GM10847 (cell line): ENCODE data around the gene EBF3.

Source experiments
- POLR2A ChIP-seq: IDR thresholded peaks from 2 replicates; pipeline ENCODE4 v1.6.1; 2011; ENCODE audit not compliant: insufficient read length; ENCODE audit errors: extremely low read depth

EBF3 gene

DNA sequence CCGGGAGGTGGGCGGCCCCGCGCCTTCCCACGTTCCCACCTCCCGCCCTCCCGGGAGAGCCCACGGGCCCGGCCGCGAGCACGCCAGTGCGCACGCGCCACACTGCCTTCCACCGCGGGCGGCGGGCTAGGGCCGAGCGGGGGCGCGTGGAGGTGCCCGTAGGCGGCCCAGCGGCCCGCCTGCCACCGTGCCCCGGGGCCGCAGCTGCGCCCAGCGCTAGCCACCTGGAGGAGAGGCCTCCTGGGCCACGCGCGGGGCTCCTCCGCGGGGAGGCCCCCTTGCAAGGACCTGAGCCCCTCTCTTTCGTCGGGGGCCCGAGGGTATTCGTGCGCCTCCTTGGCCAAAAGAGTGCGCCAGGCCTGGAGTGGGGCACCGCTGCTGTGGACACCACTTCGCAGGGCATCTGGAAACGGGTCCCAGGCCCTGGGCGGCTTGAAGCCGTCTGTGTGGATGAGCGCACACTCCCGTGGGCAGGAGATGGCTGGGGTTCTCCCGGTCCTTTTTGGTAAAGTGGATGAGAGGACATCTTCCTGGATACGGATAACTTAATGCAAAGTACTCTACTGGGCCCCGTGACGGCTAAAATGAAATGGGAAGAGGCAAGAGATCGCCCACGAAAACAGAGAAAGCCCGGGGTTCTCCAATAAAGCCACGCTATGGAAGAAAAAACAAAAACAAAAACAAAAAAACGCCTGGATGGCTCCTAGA is 9.0 kb upstream of the EBF3 start:
- no peak for TF ChIP-seq POLR2A

GRCh38 chr10:129972145-129972965 is 8.3 kb upstream of the EBF3 start:
- no peak for TF ChIP-seq POLR2A

- no peak for TF ChIP-seq POLR2A
Measured at GRCh38 chr10:129971381-129972144, 7.5 kb upstream of the EBF3 start.

DNA sequence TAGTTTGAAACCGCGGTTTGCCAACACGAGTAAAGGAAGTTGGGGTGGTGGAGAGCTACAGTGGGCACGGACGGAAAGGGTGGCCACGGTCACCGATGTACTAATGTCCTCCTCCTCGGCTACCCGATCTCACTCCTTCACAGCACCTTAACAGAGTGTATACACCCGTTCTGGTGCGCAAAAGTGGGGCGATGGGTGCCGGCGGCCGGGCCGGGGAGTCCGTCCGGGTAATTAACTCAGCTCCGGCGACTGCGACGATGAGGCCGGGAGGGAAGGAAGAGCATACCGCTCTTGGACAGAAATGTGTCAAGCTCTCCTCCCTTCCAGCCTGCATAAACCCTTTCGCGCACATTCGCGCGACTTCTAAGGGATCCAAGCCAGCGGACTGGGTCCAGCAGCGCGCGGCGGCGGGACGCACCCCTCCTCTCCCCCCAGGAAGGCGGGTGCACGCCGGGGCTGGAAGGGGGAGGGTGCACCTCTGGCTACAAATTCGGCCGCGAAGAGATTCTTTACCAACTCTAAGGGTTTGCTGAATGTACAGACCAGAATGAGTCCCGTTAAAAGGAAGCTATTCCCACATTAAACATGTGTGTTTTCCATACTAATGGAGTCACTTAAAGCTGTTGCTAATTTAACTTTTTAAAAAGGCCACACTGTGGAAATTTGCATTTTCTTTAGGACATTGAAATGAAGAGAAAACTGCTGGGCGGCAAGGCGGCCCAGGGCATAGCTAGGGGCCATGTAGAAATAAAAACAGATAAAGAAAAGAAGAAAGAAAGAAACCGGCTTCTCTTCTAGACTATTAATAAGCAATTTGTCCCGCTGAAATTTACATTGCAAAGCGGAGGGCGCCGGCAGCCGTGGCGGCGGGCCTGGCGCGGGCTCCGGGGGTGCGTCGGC is 6.6 kb upstream of the EBF3 start:
- TF ChIP-seq POLR2A, result no peak

DNA sequence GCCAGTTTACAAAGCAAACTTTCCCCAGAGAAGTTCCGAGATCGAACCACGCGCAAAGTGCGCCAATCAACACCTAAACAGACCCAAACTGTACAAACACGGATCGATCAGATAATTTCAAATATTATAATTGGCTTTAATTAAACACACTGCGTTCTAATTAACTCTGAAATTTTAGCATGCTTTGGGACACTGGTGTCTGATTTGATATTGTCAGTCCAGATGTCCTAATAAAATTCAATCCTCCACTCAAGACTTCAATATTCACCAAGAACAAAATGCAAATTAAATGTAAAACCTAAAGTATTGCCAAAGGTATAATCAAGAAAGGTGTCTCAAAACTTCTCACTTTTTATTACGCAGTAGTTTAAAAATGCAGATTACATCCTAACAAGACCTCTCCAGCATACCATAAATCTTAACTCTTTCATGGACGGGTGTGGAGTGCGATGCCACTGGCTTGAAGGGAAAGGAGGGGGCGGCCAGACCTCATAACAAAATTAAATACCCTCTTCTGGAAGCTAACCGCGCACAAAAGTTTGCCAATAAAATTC is 5.9 kb upstream of the EBF3 start:
- TF ChIP-seq POLR2A, result no peak

DNA sequence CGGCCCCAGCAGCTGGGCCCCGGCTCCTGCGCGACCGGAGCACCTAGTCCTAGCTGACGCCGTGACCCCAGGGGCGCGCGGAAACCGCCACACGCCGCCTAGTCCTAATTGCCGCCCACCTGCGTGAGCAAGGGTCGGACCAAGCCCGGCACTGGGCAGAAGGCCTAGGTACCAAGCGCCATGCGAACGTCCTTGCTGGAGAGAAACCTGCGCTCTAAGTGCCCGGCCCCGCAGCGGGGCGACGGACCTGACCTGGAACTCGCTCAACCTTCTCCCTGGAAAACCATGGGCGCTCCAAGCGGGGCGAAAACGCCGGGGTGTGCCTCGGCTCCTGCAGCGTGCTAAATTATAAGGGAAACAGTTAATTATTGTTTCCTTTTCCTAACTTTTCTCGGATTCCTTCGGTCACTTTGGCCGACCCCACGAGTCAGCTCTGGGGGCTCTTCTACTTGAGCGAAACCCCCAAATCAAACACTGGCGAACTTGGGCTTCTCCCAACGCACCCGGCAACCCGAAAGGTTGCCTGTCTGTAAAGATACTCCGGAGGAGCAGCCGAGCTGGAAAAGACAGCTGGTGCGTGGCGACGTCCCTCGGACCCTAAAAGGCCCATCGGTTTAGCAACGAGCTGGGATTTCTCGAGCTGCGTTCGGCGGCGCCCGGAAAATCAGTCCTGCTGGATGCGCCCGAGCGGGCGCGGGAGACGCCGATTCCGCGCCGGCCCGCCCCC is 5.3 kb upstream of the EBF3 start:
- TF ChIP-seq POLR2A, result no peak

DNA sequence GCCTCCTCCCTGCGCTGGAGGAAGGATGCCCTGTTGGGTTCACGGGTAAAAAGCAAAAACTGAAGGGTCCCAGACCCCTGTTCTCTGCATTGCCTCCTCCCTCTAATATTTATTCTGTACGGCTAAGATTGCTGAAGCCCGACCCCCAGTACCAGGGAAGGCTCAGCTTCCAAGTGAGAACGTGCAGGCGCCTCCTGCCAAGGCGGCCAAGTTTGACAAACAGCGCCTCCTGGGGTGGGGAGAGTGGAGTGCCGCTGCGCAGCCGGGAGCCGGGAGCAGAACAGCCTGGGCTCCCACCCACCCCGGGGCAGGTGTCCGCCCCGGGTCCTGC is 4.7 kb upstream of the EBF3 start:
- no peak for TF ChIP-seq POLR2A

DNA sequence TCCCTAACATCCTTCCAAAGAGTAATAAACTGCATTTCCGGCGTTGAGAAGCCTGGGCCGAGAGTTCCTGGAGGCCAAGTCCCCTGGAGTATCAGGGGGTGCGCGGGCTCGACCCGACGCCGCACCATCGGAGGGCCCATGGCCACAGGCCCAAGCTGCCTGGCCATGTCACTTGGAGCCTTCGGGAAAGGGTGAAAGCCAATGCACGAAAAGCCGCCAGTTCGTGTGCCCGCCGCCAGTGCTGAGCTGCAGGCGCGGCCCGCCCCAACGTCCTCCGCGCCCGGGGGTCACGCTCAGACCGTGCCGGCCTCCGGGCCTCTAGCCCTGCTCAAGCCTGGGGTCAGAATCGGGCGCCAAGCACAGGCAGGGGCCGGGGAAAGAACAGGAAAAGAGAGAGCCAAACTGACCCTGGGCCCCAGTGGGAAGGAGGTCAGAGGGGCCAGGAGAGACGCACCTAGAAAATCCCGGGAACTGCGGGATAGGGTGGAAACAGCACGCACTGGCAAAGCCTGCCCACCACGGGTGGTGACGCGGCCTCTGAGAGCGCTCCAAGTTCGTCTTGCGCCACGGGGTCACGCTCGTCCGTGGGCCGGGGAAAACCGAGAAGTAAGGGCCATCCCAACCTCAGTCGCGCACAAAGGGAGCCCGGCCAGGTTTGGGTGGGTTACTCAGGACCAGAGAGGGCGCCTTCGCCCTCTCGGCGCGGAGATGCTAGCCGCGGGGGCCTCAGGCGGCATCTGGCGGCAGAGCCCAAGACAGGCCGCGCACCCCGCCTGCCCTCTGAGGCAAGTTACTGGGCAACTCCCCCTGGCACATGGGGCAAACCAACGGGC is 4.2 kb upstream of the EBF3 start:
- no peak for TF ChIP-seq POLR2A

- no peak for TF ChIP-seq POLR2A
Measured at GRCh38 chr10:129967579-129968019, 3.5 kb upstream of the EBF3 start.

GRCh38 chr10:129966889-129967578 is 3.0 kb upstream of the EBF3 start:
- TF ChIP-seq POLR2A, result no peak

DNA sequence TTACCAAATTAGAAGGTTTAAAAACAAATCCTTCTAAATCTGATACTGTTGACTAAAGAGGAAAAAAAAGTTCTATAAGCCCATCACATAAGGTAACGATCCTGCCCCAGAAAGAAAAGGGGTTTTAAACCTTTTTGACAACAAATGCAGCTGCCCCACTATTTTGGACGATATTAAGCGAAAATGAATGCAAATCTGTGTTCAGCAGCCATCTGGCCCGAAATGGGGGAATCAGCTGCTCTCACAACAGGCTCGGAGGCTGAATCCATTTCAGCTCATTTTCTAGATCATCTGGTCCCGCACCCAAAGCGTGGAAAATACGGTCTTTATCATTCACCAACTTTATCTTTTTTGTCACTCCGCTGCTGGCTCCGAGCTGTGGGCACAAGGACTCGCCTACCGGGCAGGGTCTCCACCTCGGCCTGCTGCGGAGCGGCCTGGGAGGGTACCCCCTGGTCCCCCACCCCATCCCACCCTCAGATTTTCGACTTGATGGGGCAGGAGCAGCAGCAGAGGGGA is 2.4 kb upstream of the EBF3 start:
- TF ChIP-seq POLR2A, result no peak

DNA sequence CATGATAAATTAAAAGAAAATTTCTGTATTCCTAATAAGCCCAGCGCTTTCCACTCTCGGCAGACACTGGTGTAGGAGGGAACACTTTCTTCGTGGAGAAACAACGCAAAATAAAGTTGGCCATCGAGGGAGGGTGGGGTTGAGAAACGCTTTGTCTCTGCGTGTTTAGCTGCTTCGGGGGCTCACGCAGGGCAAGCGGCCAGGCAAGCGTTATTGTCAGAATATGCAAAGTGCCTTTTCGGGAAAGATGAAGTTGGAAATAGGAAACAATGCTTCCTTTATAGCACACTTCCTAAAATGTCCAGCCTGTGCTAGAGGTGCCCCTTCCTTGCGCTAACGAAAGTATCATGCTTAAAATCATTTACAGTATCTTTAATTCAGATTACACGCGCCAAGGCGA is 1.9 kb upstream of the EBF3 start:
- TF ChIP-seq POLR2A, result no peak
